Ishikawa (cell line): ENCODE results near the gene RAB26.
A peak's percentile ranks its signal among the peaks of the same experiment; 100 is the strongest.

Experiments
- CEBPB ChIP-seq: IDR thresholded peaks from 2 replicates; pipeline ENCODE4 v1.6.1; 2012
- CREB1 ChIP-seq: IDR thresholded peaks from 2 replicates; pipeline ENCODE4 v1.6.1; 2012; ENCODE audit warnings: low read depth
- EGR1 ChIP-seq: IDR thresholded peaks from 2 replicates; pipeline ENCODE4 v1.6.1; 2012
- EP300 ChIP-seq: IDR thresholded peaks from 2 replicates; pipeline ENCODE4 v1.6.1; 2012; ENCODE audit warnings: borderline replicate concordance
- FOXM1 ChIP-seq: IDR thresholded peaks from 2 replicates; pipeline ENCODE4 v1.6.1; 2012; ENCODE audit warnings: low read depth, borderline replicate concordance
- MAX ChIP-seq: IDR thresholded peaks from 2 replicates; pipeline ENCODE4 v1.6.1; 2012
- NFIC ChIP-seq: IDR thresholded peaks from 2 replicates; pipeline ENCODE4 v1.6.1; 2012
- RAD21 ChIP-seq: IDR thresholded peaks from 2 replicates; pipeline ENCODE4 v1.6.1; 2012; ENCODE audit warnings: low read depth
- TAF1 ChIP-seq: IDR thresholded peaks from 2 replicates; pipeline ENCODE4 v1.6.1; 2012; ENCODE audit warnings: low read depth, mild to moderate bottlenecking
- TCF12 ChIP-seq: IDR thresholded peaks from 2 replicates; pipeline ENCODE4 v1.6.1; 2012; ENCODE audit warnings: low read depth
- TEAD4 ChIP-seq: IDR thresholded peaks from 2 replicates; pipeline ENCODE4 v1.6.1; 2012
- YY1 ChIP-seq: IDR thresholded peaks from 2 replicates; pipeline ENCODE4 v1.6.1; 2012; ENCODE audit warnings: low read depth
- ZBTB7A ChIP-seq: IDR thresholded peaks from 2 replicates; pipeline ENCODE4 v1.6.1; 2012; ENCODE audit warnings: low read depth
- TF ChIP-seq, protein P1 (sequence below): IDR thresholded peaks from 2 replicates; pipeline ENCODE4 v1.6.1; 2012; ENCODE audit warnings: low read depth, mild to moderate bottlenecking
- TF ChIP-seq, protein P2 (sequence below): IDR thresholded peaks from 2 replicates; pipeline ENCODE4 v1.6.1; 2012

The RAB26 gene

DNA sequence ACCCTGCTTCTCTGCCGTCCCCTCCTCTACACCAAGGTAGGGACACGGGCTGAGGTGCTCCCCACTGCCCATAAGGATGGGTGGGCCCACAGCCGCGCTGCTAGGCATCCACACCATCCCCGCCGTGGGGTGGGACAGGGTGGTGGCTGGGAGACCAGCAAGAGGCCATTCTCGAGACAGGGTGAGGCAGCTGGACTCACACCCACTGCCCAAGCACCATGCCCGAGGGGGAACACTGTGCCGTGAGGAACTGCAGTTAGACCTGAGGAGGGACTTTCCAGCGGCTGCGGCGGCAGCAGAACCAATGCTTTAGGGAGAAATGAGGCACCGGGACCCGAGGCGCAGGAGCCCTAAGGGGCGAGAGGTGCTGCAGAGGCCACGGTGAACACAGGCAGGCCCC lies 26.0 kb upstream of the RAB26 start:
- TF ChIP-seq, protein P1, sequence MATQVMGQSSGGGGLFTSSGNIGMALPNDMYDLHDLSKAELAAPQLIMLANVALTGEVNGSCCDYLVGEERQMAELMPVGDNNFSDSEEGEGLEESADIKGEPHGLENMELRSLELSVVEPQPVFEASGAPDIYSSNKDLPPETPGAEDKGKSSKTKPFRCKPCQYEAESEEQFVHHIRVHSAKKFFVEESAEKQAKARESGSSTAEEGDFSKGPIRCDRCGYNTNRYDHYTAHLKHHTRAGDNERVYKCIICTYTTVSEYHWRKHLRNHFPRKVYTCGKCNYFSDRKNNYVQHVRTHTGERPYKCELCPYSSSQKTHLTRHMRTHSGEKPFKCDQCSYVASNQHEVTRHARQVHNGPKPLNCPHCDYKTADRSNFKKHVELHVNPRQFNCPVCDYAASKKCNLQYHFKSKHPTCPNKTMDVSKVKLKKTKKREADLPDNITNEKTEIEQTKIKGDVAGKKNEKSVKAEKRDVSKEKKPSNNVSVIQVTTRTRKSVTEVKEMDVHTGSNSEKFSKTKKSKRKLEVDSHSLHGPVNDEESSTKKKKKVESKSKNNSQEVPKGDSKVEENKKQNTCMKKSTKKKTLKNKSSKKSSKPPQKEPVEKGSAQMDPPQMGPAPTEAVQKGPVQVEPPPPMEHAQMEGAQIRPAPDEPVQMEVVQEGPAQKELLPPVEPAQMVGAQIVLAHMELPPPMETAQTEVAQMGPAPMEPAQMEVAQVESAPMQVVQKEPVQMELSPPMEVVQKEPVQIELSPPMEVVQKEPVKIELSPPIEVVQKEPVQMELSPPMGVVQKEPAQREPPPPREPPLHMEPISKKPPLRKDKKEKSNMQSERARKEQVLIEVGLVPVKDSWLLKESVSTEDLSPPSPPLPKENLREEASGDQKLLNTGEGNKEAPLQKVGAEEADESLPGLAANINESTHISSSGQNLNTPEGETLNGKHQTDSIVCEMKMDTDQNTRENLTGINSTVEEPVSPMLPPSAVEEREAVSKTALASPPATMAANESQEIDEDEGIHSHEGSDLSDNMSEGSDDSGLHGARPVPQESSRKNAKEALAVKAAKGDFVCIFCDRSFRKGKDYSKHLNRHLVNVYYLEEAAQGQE: no peak
- TF ChIP-seq TAF1: no peak
- TF ChIP-seq RAD21: no peak
- no peak for TF ChIP-seq EP300
- no peak for TF ChIP-seq EGR1
- no peak for TF ChIP-seq CREB1
- TF ChIP-seq MAX: no peak
- TF ChIP-seq NFIC: no peak
- TF ChIP-seq CEBPB: no peak

GRCh38 chr16:2123706-2124376 lies 24.6 kb upstream of the RAB26 start:
- TF ChIP-seq MAX: 0 out of 2 replicates have a peak, but pooled peaks have one; percentile 16

DNA sequence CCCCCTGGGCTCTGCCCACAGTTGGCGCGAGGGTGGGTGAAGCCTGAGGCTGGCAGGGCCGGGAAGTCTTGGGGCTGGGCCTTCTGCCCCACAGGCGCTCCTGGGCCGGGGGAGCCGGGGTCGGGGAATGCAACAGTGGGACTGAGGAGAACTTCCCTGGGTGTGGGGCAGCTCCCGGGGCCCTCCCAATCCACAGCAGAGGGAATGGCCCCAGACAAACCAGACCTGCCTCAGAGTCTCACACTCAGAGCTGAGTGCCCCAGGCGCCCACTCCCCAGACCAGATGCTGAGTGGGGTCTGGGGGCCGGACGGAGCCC lies 24.1 kb upstream of the RAB26 start:
- TF ChIP-seq ZBTB7A: peak; percentile 15; the same call in 1 of the 2 replicates

DNA sequence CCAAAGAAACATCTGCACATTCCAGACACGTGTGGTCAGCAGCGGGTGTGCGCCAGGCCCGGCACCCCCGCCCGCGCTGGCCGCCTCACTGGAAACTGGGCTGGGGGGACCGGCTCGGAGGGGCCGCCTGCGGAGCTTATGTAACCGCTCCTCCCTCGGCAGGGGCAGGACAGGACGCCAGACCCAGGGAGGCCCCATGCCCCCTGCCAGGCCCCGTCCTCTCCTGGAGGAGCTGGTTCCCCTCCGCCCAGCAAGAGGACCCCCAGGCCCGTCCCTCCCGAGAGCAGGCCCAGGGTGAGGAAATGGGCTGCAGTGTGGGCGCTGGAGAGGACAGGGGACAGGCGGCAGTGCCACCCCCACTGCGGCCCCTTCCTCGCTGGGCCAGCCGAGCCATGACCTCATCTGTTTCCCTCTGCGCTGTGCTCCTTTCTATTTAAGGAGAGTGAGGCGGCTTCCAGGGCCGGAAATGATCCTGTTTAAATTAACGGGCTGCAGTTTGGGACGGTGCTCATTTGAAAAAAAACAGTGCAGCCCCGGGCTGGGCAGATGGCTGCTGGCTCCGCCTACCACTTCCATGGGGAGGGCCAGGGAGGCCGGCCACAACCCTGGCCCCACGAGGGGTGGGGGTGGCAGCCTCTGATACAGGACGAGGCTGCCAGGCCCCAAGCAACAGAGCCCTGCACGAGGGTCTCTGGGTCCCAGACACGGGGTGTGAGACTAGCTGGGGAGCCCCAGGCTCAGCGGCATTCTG lies 23.6 kb upstream of the RAB26 start:
- TF ChIP-seq FOXM1 (peak; percentile 91), MAX (peak; percentile 27; the same call in 1 of the 2 replicates)

DNA sequence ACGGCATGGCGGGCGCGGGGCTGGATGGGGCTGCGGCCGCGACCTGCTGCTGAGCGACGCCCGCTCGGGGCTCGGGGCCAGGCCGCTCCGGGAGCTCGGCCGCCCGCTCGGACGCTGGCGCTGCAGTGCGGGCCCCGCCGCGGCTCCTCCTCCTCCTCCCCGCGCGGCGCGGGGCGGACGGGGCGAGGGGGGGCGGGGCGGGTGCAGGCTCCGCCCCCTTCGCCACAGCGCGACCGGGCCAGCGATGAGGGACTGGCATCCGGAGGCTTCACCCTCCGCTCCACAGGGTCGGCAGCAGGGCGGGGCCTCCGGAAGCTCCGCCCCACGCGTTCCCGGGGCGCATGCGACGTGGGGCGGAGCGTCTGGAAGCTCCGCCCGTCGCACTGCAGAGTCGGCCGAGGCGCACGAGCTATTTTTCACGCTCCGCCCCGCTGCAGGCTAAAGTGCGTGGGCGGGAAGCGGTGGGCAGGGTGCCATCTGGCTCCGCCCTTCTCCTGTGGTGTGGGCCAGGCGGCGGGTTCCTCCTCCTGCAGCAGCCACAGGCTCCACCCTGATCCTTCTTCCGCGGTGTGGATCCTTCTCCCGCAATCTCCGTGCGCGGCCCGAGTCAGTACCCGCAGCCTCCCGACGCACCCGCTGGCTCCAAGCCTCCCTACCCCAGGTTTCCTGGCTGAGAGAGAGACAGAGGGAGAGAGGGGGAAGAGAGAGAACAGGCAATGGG lies 12.5 kb upstream of the RAB26 start, which contains the start of gene PKD1:
PKD1 (minus strand) TSS at position 129 of the 721 bp plus-strand sequence. CDS start 209 bp downstream, outside the sequence.
- TF ChIP-seq EGR1 (peak; percentile 97), MAX (0 out of 2 replicates have a peak, but pooled peaks have one; percentile 35), NFIC (0 out of 2 replicates have a peak, but pooled peaks have one; percentile 49)

GRCh38 chr16:2142942-2143877 lies 5.2 kb upstream of the RAB26 start:
- TF ChIP-seq FOXM1 (no peak), TAF1 (no peak), RAD21 (no peak), ZBTB7A (no peak), TCF12 (no peak), CEBPB (no peak), YY1 (no peak), TEAD4 (no peak), NFIC (no peak), EP300 (no peak), CREB1 (no peak), MAX (no peak)
- TF ChIP-seq, protein P1: no peak
- TF ChIP-seq, protein P2, sequence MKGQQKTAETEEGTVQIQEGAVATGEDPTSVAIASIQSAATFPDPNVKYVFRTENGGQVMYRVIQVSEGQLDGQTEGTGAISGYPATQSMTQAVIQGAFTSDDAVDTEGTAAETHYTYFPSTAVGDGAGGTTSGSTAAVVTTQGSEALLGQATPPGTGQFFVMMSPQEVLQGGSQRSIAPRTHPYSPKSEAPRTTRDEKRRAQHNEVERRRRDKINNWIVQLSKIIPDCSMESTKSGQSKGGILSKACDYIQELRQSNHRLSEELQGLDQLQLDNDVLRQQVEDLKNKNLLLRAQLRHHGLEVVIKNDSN: no peak
